ENCODE results near the gene FAM118B. TPM values are rescaled to one million over a fixed set of nuclear protein-coding genes. Genes with fewer than 3 reads are reported as not detected.

Gene FAM118B
- total RNA-seq, 1 donor from 2014 or later = 28.4 TPM

DNA sequence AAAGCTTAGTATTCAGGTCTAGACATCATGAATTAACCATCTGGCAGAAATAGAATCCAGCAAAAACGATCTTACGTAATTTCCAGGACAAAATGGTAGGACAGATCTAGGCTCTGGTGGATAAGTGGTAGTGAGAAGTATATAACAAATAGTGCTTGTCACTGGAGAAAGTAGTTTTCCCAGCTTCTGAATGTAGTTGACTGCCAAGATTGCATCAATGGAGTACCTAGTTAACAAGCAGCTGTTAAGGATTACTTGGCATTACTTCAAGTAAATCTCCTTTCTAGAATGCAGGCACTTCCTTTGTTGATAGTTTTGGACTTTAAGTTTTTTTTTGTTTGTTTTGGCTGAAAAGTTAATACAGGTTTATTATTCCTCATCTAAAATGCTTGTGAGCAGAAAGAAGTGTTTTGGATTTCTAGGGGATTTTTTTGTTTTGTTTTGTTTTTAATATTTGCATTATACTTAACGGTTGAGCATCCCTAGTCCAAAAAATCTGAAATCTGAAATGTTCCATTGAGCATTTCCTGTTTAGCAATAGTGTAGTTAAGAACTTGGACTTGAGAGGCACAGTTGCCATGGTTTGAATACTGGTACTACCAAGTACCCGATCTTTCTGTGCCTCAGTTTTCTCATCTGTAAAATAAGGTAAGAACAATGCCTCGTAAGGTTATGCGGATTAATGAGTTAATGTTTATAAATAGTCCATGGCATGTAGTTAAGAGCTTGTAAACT is 20.3 kb downstream of the FAM118B start:
- Mint-ChIP-seq H3K4me3 (no peak overlapping the region), H3K4me1 (no peaks in the 10 kb centered on the region), H3K36me3 (ENCODE audit: low read depth) (peaks cover 7% of the 10 kb centered on the region), H3K27me3 (ENCODE audit: low read depth) (no peaks in the 10 kb centered on the region), H3K27ac (ENCODE audit: unreplicated experiment) (no peak overlapping the region), H3K9me3 (no peaks in the 10 kb centered on the region)
- TF ChIP-seq, protein P1, sequence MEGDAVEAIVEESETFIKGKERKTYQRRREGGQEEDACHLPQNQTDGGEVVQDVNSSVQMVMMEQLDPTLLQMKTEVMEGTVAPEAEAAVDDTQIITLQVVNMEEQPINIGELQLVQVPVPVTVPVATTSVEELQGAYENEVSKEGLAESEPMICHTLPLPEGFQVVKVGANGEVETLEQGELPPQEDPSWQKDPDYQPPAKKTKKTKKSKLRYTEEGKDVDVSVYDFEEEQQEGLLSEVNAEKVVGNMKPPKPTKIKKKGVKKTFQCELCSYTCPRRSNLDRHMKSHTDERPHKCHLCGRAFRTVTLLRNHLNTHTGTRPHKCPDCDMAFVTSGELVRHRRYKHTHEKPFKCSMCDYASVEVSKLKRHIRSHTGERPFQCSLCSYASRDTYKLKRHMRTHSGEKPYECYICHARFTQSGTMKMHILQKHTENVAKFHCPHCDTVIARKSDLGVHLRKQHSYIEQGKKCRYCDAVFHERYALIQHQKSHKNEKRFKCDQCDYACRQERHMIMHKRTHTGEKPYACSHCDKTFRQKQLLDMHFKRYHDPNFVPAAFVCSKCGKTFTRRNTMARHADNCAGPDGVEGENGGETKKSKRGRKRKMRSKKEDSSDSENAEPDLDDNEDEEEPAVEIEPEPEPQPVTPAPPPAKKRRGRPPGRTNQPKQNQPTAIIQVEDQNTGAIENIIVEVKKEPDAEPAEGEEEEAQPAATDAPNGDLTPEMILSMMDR (conservative IDR thresholded peaks at IDR 0.05) = no peak
- DNase-seq (ENCODE audit: low read depth, low spot score) = no peak

DNA sequence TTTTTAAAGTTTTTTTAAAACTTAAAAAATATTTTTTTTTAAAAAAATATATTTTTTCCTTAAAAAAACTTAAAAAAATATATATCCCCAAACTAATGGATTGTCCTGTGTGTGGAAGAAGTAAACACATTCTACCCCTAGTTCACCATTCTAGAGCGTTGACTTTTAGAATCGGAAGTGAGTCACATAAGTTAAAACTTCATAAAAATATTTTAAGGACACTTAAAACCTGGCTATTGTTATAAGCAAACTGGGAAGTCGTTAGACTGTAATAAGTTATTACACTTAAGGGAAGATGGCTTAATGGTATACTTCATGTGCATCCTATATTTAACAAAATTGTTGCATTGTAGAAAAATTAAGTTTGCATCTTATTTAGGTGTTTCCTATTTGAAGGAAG is 21.1 kb downstream of the FAM118B start:
- no peak for DNase-seq (ENCODE audit: low read depth, low spot score)
- Mint-ChIP-seq H3K4me3 (no peak overlapping the region), H3K4me1 (no peaks in the 10 kb centered on the region), H3K27me3 (ENCODE audit: low read depth) (no peaks in the 10 kb centered on the region), H3K9me3 (no peaks in the 10 kb centered on the region), H3K36me3 (ENCODE audit: low read depth) (peaks cover 7% of the 10 kb centered on the region), H3K27ac (ENCODE audit: unreplicated experiment) (no peak overlapping the region)
- TF ChIP-seq, protein P1 (conservative IDR thresholded peaks at IDR 0.05) = no peak

DNA sequence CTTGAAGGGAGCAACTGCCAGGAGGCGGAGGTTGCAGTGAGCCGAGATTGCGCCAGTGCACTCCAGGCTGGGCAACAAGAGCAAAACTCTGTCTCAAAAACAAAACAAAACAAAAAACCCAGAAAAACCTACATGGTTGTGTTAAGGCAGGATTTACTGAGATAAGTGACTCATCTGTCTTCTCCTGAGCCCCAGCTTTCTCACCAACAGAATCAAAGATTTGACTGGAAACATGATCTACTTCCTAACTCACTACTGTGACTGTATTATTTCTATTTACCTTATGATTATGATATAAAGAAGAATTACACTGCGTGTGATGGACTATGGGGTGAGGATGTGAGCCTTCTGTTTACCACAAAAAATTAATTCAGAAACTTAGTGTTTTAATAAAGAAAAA is 21.8 kb downstream of the FAM118B start:
- H3K36me3 Mint-ChIP-seq (ENCODE audit: low read depth) = peaks cover 7% of the 10 kb centered on the region
- no peaks in the 10 kb centered on the region for H3K9me3 Mint-ChIP-seq
- no peaks in the 10 kb centered on the region for H3K4me1 Mint-ChIP-seq
- DNase-seq (ENCODE audit: low read depth, low spot score) = no peak
- no peaks in the 10 kb centered on the region for H3K27me3 Mint-ChIP-seq (ENCODE audit: low read depth)
- no peak overlapping the region for H3K27ac Mint-ChIP-seq (ENCODE audit: unreplicated experiment)
- TF ChIP-seq, protein P1 (conservative IDR thresholded peaks at IDR 0.05) = no peak
- H3K4me3 Mint-ChIP-seq = no peak overlapping the region

DNA sequence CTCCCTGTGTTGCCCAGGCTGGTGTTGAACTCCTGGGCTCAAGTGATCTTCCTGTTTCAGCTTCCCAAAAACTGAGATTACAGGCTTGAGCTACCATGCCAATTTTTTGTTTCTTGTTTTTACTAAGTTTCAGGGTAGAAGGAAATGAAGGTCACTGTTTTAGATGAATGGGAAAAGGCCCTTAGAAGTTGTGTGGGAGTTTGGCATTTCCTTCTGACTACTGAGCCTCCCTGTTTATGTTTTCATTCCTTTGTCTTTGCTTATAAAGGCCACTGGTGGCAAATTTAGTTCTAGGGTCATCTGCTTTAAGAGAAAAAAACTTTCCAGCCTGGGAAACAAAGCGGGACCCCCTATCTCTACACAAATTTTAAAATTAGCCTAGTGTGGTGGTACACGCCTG is 35.1 kb downstream of the FAM118B start:
- TF ChIP-seq, protein P1 (conservative IDR thresholded peaks at IDR 0.05) = no peak
- DNase-seq (ENCODE audit: low read depth, low spot score) = no peak
- Mint-ChIP-seq H3K4me3 (no peak overlapping the region), H3K36me3 (ENCODE audit: low read depth) (peaks cover 6% of the 10 kb centered on the region), H3K9me3 (no peaks in the 10 kb centered on the region), H3K4me1 (no peaks in the 10 kb centered on the region), H3K27ac (ENCODE audit: unreplicated experiment) (no peak overlapping the region), H3K27me3 (ENCODE audit: low read depth) (no peaks in the 10 kb centered on the region)

DNA sequence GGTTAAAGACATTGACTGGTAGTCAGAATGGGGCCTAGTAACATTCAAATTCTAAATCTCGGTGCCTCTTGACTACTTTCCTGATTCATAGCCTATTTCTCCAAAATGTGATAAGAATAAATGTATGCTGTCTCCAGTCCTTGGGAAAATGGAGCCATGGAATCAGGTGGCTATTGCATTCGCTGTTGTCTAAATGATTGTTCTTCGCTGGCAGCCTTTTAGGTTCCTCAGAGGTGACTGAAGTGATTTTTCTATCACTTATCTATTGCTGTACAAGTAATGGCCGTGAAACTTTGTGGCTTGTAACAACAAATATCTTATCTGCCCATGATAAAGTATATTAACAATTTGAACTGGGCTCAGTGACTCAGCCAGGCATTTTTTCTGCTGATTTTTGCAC is 41.7 kb downstream of the FAM118B start:
- DNase-seq (ENCODE audit: low read depth, low spot score) = no peak
- H3K9me3 Mint-ChIP-seq = no peaks in the 10 kb centered on the region
- no peaks in the 10 kb centered on the region for H3K4me1 Mint-ChIP-seq
- H3K27me3 Mint-ChIP-seq (ENCODE audit: low read depth) = no peaks in the 10 kb centered on the region
- no peak overlapping the region for H3K4me3 Mint-ChIP-seq
- H3K36me3 Mint-ChIP-seq (ENCODE audit: low read depth) = peaks cover 15% of the 10 kb centered on the region
- no peak overlapping the region for H3K27ac Mint-ChIP-seq (ENCODE audit: unreplicated experiment)
- TF ChIP-seq, protein P1 (conservative IDR thresholded peaks at IDR 0.05) = no peak

All from neural crest cell (in vitro differentiated cells).